Measurements from ENCODE around the gene ZNF865. TPM values are rescaled to one million over a fixed set of nuclear protein-coding genes. Genes with fewer than 3 reads are reported as not detected.

The ZNF865 gene
- total and polyA plus RNA-seq, 7 experiments from 2014 or later: 0.06 to 22.7 (median 15.2) TPM

DNA sequence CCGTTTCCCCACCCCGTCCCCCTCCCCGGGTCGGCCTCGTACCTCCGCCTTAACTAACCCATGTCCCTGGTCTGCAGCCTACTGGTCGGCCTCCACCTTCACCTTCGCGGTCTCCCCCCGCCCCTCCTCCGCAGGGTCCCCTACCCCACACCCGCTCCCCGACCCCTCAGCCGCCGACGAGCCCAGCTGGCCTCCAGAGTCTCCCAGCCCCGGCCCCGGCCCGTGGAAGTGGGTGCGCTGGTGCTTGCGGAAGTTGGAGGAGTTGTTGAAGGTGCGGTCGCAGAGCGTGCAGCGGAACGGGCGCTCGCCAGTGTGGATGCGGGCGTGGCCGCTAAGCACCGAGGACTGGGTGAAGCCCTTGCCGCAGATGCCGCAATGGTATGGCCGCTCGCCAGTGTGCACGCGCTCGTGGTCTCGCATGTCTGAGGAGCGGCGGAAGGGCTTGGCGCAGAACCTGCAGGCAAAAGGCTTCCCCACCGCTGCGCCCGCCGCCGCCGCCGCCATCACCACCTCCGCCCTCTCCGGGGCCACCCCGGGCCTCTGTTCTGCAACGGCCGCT is 16.3 kb downstream of the ZNF865 start:
- no peak overlapping the region for H3K27ac ChIP-seq (ENCODE audit: low read depth, low read length)
- H3K4me1 ChIP-seq (ENCODE audit: control insufficient read depth in 2 of 2, insufficient read depth in 2 of 2, low read length in 2 of 2): peaks cover 22 to 41% of the 10 kb centered on the region in 2 donors
- H3K4me3 ChIP-seq (ENCODE audit: low read length): no peak overlapping the region
- ChIA-PET POLR2A (interaction anchor here (6.3 kb wide), 1 partner anchor 15 kb away, joined by 76 read pairs; the partner anchor contains the start of gene ZNF865), CTCF (interaction anchor here (0.7 to 0.9 kb wide), 2 partner anchors 9 to 19 kb away, joined by 3 to 7 read pairs; no protein-coding TSS in a partner anchor)
- peaks cover 0 to 2% (median 0%) of the 10 kb centered on the region in 11 donors for H3K9me3 Mint-ChIP-seq
- H3K4me3 Mint-ChIP-seq: no peak overlapping the region
- H3K36me3 Mint-ChIP-seq: peaks cover 0 to 11% (median 9%) of the 10 kb centered on the region in 5 donors
- no peaks in the 10 kb centered on the region for H3K27me3 ChIP-seq (ENCODE audit: control insufficient read depth in 2 of 2, insufficient read depth in 2 of 2, low read length in 2 of 2)
- no peaks in the 10 kb centered on the region for H3K9me3 ChIP-seq (ENCODE audit: control insufficient read depth in 2 of 3, low read length in 3 of 3)
- no peak for ATAC-seq
- DNase-seq: no peak
- peaks cover 0 to 15% (median 4%) of the 10 kb centered on the region in 3 experiments for H3K36me3 ChIP-seq (ENCODE audit: control insufficient read depth in 2 of 3, insufficient read depth in 3 of 3, low read length in 3 of 3)
- H3K27ac Mint-ChIP-seq: no peak overlapping the region
- peaks cover 0 to 2% (median 0%) of the 10 kb centered on the region in 5 donors for H3K27me3 Mint-ChIP-seq
- intact Hi-C loops (cut with micrococcal nuclease): loop anchor here (10.0 kb wide), 2 partner anchors 457 to 1157 kb away; partner anchors contain the start of genes DNAAF3 (in 1 of the 2) and LENG9 (in 1 of the 2)
- peaks cover 28 to 57% (median 50%) of the 10 kb centered on the region in 7 donors for H3K4me1 Mint-ChIP-seq

DNA sequence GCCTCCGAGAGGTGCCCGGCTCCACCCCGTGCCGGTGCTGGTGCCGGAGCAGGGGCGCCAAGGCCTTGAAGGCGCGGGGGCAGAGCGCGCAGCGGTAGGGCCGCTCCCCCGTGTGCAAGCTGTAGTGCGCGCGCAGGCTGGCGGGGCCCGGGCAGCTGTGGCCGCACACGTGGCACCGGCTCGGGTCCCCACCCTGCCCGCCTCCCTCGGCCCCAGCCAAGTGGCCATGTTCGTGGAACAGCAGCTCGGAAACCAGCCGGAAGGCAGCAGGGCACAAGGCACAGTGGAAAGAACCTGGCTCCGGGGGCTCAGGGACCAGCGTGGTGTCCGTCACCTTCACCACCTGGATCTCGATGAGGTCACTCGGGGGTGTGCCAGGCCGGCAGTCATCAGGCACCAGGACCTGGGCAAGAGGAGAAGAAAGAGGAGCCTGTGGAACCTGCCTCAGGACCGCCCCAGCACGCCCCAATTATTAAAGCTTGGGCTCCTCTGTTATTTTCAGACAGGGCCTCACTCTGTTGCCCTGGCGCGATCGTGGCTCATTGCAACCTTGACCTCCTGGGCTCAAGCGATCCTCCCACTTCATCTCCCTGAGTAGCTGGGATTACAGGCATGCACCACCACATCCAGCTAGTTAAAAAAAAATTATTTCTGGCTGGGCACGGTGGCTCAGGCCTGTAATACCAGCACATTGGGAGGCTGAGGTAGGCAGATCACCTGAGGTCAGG is 17.0 kb downstream of the ZNF865 start:
- no peak overlapping the region for H3K27ac Mint-ChIP-seq
- H3K27me3 Mint-ChIP-seq: peaks cover 0 to 8% (median 0%) of the 10 kb centered on the region in 5 donors
- H3K4me1 Mint-ChIP-seq: peaks cover 31 to 61% (median 56%) of the 10 kb centered on the region in 7 donors
- intact Hi-C loops (cut with micrococcal nuclease): loop anchor here (10.0 kb wide), 2 partner anchors 458 to 1158 kb away; partner anchors contain the start of genes DNAAF3 (in 1 of the 2) and LENG9 (in 1 of the 2)
- H3K4me3 Mint-ChIP-seq: peak overlapping the region in 1 of 10 donors; percentile 34
- Histone ChIP-seq H3K36me3 (ENCODE audit: control insufficient read depth in 2 of 3, insufficient read depth in 3 of 3, low read length in 3 of 3) (peaks cover 0 to 11% (median 1%) of the 10 kb centered on the region in 3 experiments), H3K27me3 (ENCODE audit: control insufficient read depth in 2 of 2, insufficient read depth in 2 of 2, low read length in 2 of 2) (no peaks in the 10 kb centered on the region), H3K27ac (ENCODE audit: low read depth, low read length) (no peak overlapping the region), H3K4me3 (ENCODE audit: low read length) (no peak overlapping the region), H3K4me1 (ENCODE audit: control insufficient read depth in 2 of 2, insufficient read depth in 2 of 2, low read length in 2 of 2) (peaks cover 27 to 46% of the 10 kb centered on the region in 2 donors), H3K9me3 (ENCODE audit: control insufficient read depth in 2 of 3, low read length in 3 of 3) (no peaks in the 10 kb centered on the region)
- H3K36me3 Mint-ChIP-seq: peaks cover 0 to 10% (median 6%) of the 10 kb centered on the region in 5 donors
- ChIA-PET POLR2A (interaction anchor here (2.2 to 6.9 kb wide), 3 partner anchors 14 to 20 kb away, joined by 12 to 98 read pairs (median 76); partner anchors contain the start of genes ZNF580, ZNF581 and ZNF865), CTCF (interaction anchor here (0.9 to 3.0 kb wide), 3 partner anchors 8 to 16 kb away, joined by 7 to 8 read pairs (median 8); partner anchors contain the start of gene ZNF865)
- peaks cover 0 to 2% (median 0%) of the 10 kb centered on the region in 11 donors for H3K9me3 Mint-ChIP-seq
- no peak for ATAC-seq
- no peak for DNase-seq

- Histone ChIP-seq H3K4me1 (ENCODE audit: control insufficient read depth in 2 of 2, insufficient read depth in 2 of 2, low read length in 2 of 2) (peaks cover 27 to 46% of the 10 kb centered on the region in 2 donors), H3K4me3 (ENCODE audit: low read length) (no peak overlapping the region), H3K27me3 (ENCODE audit: control insufficient read depth in 2 of 2, insufficient read depth in 2 of 2, low read length in 2 of 2) (no peaks in the 10 kb centered on the region), H3K36me3 (ENCODE audit: control insufficient read depth in 2 of 3, insufficient read depth in 3 of 3, low read length in 3 of 3) (peaks cover 0 to 7% (median 0%) of the 10 kb centered on the region in 3 experiments), H3K9me3 (ENCODE audit: control insufficient read depth in 2 of 3, low read length in 3 of 3) (no peaks in the 10 kb centered on the region), H3K27ac (ENCODE audit: low read depth, low read length) (peak overlapping the region; percentile 100)
- Mint-ChIP-seq H3K27me3 (peaks cover 0 to 11% (median 0%) of the 10 kb centered on the region in 5 donors), H3K27ac (peak overlapping the region in 7 of 9 donors; percentile 89 to 99 (median 97)), H3K4me3 (peak overlapping the region in 5 of 10 donors; percentile 14 to 92 (median 42)), H3K36me3 (peaks cover 0 to 10% (median 5%) of the 10 kb centered on the region in 5 donors), H3K9me3 (peaks cover 0 to 2% (median 0%) of the 10 kb centered on the region in 11 donors), H3K4me1 (peaks cover 31 to 65% (median 59%) of the 10 kb centered on the region in 7 donors)
- intact Hi-C loops (cut with micrococcal nuclease): loop anchor here (10.0 kb wide), 2 partner anchors 458 to 1158 kb away; partner anchors contain the start of genes DNAAF3 (in 1 of the 2) and LENG9 (in 1 of the 2)
- POLR2A ChIA-PET: interaction anchor here (0.7 to 6.9 kb wide), 5 partner anchors 13 to 31 kb away, joined by 3 to 98 read pairs (median 12); partner anchors contain the start of genes U2AF2, ZNF580, ZNF581 and ZNF865
- ATAC-seq (no peak), DNase-seq (no peak)
- CTCF ChIA-PET: interaction anchor here (1.6 to 3.0 kb wide), 2 partner anchors 10 to 17 kb away, joined by 8 read pairs; partner anchors contain the start of gene ZNF865
These were observed 17.7 kb downstream of the ZNF865 start for GRCh38 chr19:55623130-55623529.

DNA sequence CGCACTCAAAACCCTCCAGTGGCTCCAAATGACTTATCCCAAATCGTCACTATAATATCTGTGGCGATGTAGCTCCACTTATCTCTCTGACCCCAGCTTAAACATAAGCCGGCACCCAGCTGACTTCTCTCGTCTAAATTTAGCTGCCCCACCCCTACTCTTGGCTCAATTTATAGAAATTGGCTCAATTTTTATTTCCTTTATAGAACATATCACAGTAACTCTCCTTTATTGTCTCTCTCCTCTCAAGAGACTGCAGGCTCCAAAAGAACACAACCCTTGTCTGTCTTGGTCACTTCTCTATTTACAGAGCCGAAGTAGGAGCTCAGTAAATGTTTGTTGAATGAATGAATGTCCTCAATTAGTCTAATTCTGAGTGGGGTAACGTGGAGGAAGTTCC is 18.1 kb downstream of the ZNF865 start:
- peaks cover 0 to 14% (median 0%) of the 10 kb centered on the region in 5 donors for H3K27me3 Mint-ChIP-seq
- intact Hi-C loops (cut with micrococcal nuclease): loop anchor here (10.0 kb wide), 2 partner anchors 459 to 1159 kb away; partner anchors contain the start of genes DNAAF3 (in 1 of the 2) and LENG9 (in 1 of the 2)
- Histone ChIP-seq H3K36me3 (ENCODE audit: control insufficient read depth in 2 of 3, insufficient read depth in 3 of 3, low read length in 3 of 3) (peaks cover 0 to 7% (median 0%) of the 10 kb centered on the region in 3 experiments), H3K27ac (ENCODE audit: low read depth, low read length) (peak overlapping the region; percentile 100), H3K27me3 (ENCODE audit: control insufficient read depth in 2 of 2, insufficient read depth in 2 of 2, low read length in 2 of 2) (no peaks in the 10 kb centered on the region), H3K9me3 (ENCODE audit: control insufficient read depth in 2 of 3, low read length in 3 of 3) (no peaks in the 10 kb centered on the region), H3K4me3 (ENCODE audit: low read length) (no peak overlapping the region), H3K4me1 (ENCODE audit: control insufficient read depth in 2 of 2, insufficient read depth in 2 of 2, low read length in 2 of 2) (peaks cover 27 to 46% of the 10 kb centered on the region in 2 donors)
- CTCF ChIA-PET: interaction anchor here (1.3 to 3.0 kb wide), 4 partner anchors 9 to 156 kb away, joined by 3 to 8 read pairs (median 8); partner anchors contain the start of gene ZNF865
- H3K27ac Mint-ChIP-seq: peak overlapping the region; percentile 89 to 99 (median 98)
- peak overlapping the region in 8 of 10 donors; percentile 78 to 96 (median 92) for H3K4me3 Mint-ChIP-seq
- no peak for ATAC-seq
- peaks cover 0 to 10% (median 5%) of the 10 kb centered on the region in 5 donors for H3K36me3 Mint-ChIP-seq
- POLR2A ChIA-PET: interaction anchor here (0.7 to 6.9 kb wide), 11 partner anchors 13 to 239 kb away, joined by 3 to 98 read pairs (median 7); partner anchors contain the start of genes FIZ1, TMEM238, U2AF2 and ZNF524
- DNase-seq: no peak
- H3K4me1 Mint-ChIP-seq: peaks cover 28 to 66% (median 60%) of the 10 kb centered on the region in 7 donors
- H3K9me3 Mint-ChIP-seq: peaks cover 0 to 2% (median 0%) of the 10 kb centered on the region in 11 donors

DNA sequence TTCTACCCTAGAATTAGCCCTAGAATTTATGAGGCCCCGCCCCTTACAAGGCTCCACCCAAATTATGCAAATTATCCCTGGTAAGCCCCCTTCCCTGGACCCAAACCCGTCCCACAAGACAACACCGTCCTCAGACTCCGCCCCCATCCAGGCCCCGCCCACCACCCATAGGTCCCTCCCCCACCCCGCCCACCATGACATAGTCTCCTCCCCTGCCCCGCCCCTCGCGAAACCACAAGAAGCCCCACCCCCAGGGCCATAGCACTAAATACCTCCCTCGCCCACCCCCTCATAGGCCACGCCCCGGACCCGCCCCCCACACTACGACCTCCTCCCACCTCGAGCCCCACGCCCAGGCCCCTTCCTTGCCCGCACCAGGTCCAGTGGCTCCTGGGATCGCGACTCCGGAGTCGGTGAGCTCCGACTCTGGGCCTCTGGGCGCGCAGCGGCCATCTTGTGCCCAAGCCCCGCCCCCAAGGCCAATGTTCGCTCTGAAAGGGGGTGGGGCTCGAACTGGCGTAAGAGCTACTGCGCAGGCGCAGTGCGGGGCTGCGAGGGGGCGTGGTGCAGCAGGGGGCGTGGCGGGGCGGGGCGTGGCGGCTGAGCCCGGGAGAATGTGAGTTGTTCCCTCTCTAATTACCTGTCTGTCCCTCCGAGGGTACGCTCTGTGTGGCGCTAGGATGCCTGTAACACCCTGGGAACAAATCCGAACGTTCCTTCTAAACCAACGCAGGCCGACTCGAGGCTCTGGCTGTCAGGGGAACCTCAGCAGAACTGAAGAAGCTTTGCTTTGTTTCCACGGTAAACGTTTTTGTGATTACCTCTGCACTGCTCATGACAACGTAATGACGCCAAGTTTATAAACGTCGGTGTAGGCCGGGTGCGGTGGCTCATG is 18.9 kb downstream of the ZNF865 start, which contains the start of gene ZNF784:
Gene ZNF784 (minus strand): TSS at position 458 of the 895 bp plus-strand sequence. CDS start 5 bp downstream, at position 453.
- intact Hi-C loops (cut with micrococcal nuclease): loop anchor here (1.0 to 10.0 kb wide), 16 partner anchors 8 to 1160 kb away; partner anchors contain the start of genes FIZ1 (in 2 of the 2), ZNF628 (in 2 of the 2), ZNF865 (in 2 of the 2) and DNAAF3 (in 1 of the 2)
- peak within 1 kb of the TSS; percentile 100 for H3K27ac ChIP-seq (ENCODE audit: low read depth, low read length)
- H3K36me3 Mint-ChIP-seq: peaks cover 0 to 10% (median 5%) of the 10 kb centered on the region in 5 donors
- no peaks in the 10 kb centered on the region for H3K9me3 ChIP-seq (ENCODE audit: control insufficient read depth in 2 of 3, low read length in 3 of 3)
- peaks cover 0 to 18% (median 0%) of the 10 kb centered on the region in 5 donors for H3K27me3 Mint-ChIP-seq
- peak; percentile 90 for ATAC-seq
- peak within 1 kb of the TSS; percentile 76 for H3K4me3 ChIP-seq (ENCODE audit: low read length)
- H3K9me3 Mint-ChIP-seq: peaks cover 0 to 2% (median 0%) of the 10 kb centered on the region in 11 donors
- peaks cover 27 to 46% of the 10 kb centered on the region in 2 donors for H3K4me1 ChIP-seq (ENCODE audit: control insufficient read depth in 2 of 2, insufficient read depth in 2 of 2, low read length in 2 of 2)
- ChIA-PET POLR2A (interaction anchor here (0.6 to 6.9 kb wide), 23 partner anchors 12 to 365 kb away, joined by 3 to 98 read pairs (median 4); partner anchors contain the start of genes FIZ1, ISOC2, KMT5C and PPP6R1), CTCF (interaction anchor here (0.6 to 3.0 kb wide), 7 partner anchors 8 to 157 kb away, joined by 3 to 10 read pairs (median 4); partner anchors contain the start of genes FIZ1, NAT14 and ZNF865)
- peaks cover 26 to 65% (median 58%) of the 10 kb centered on the region in 7 donors for H3K4me1 Mint-ChIP-seq
- no peaks in the 10 kb centered on the region for H3K27me3 ChIP-seq (ENCODE audit: control insufficient read depth in 2 of 2, insufficient read depth in 2 of 2, low read length in 2 of 2)
- peak within 1 kb of the TSS; percentile 78 to 96 (median 90) for H3K4me3 Mint-ChIP-seq
- peaks cover 0 to 7% (median 0%) of the 10 kb centered on the region in 3 experiments for H3K36me3 ChIP-seq (ENCODE audit: control insufficient read depth in 2 of 3, insufficient read depth in 3 of 3, low read length in 3 of 3)
- H3K27ac Mint-ChIP-seq: peak within 1 kb of the TSS; percentile 89 to 99 (median 98)
- peak; percentile 89 to 99 (median 95) for DNase-seq

All from naive thymus-derived CD4-positive, alpha-beta T cell (primary cell).